ENCODE measurements around the gene WTAP.

The WTAP gene

GRCh38 chr6:159756508-159756907 is 29.2 kb downstream of the WTAP start:
- H3K27ac Mint-ChIP-seq, result no peak overlapping the region
- H3K4me3 Mint-ChIP-seq, result no peak overlapping the region
- H3K4me1 Mint-ChIP-seq, result peaks cover 24% of the 10 kb centered on the region
- H3K27me3 Mint-ChIP-seq, result no peaks in the 10 kb centered on the region
- H3K36me3 Mint-ChIP-seq (ENCODE audit: low read depth), result peaks cover 58% of the 10 kb centered on the region
- ATAC-seq, result no peak
- H3K9me3 Mint-ChIP-seq, result no peaks in the 10 kb centered on the region
- no peak for DNase-seq

GRCh38 chr6:159758031-159759001 is 31.0 kb downstream of the WTAP start:
- H3K27me3 Mint-ChIP-seq, result no peaks in the 10 kb centered on the region
- H3K4me1 Mint-ChIP-seq, result peaks cover 30% of the 10 kb centered on the region
- H3K9me3 Mint-ChIP-seq, result no peaks in the 10 kb centered on the region
- no peak overlapping the region for H3K4me3 Mint-ChIP-seq
- DNase-seq (no peak), ATAC-seq (no peak)
- H3K36me3 Mint-ChIP-seq (ENCODE audit: low read depth), result peaks cover 49% of the 10 kb centered on the region
- H3K27ac Mint-ChIP-seq, result peak overlapping the region; percentile 15

- Mint-ChIP-seq H3K27ac (peak overlapping the region; percentile 46), H3K9me3 (no peaks in the 10 kb centered on the region), H3K4me1 (peaks cover 30% of the 10 kb centered on the region), H3K36me3 (ENCODE audit: low read depth) (peaks cover 42% of the 10 kb centered on the region), H3K27me3 (no peaks in the 10 kb centered on the region), H3K4me3 (peak overlapping the region; percentile 17)
- ATAC-seq (no peak), DNase-seq (no peak)
Measured at GRCh38 chr6:159759645-159760044, 32.3 kb downstream of the WTAP start.

GRCh38 chr6:159760602-159761057 is 33.3 kb downstream of the WTAP start:
- DNase-seq (no peak), ATAC-seq (no peak)
- peak overlapping the region; percentile 95 for H3K27ac Mint-ChIP-seq
- peak overlapping the region; percentile 83 for H3K4me3 Mint-ChIP-seq
- no peaks in the 10 kb centered on the region for H3K27me3 Mint-ChIP-seq
- H3K9me3 Mint-ChIP-seq, result no peaks in the 10 kb centered on the region
- H3K36me3 Mint-ChIP-seq (ENCODE audit: low read depth), result peaks cover 36% of the 10 kb centered on the region
- H3K4me1 Mint-ChIP-seq, result peaks cover 27% of the 10 kb centered on the region

GRCh38 chr6:159761129-159761872 is 34.0 kb downstream of the WTAP start:
- H3K9me3 Mint-ChIP-seq, result no peaks in the 10 kb centered on the region
- peak overlapping the region; percentile 83 for H3K4me3 Mint-ChIP-seq
- H3K27ac Mint-ChIP-seq, result peak overlapping the region; percentile 95
- H3K4me1 Mint-ChIP-seq, result peaks cover 28% of the 10 kb centered on the region
- peaks cover 33% of the 10 kb centered on the region for H3K36me3 Mint-ChIP-seq (ENCODE audit: low read depth)
- no peak for ATAC-seq
- no peaks in the 10 kb centered on the region for H3K27me3 Mint-ChIP-seq
- peak; percentile 35 for DNase-seq

- peaks cover 35% of the 10 kb centered on the region for H3K4me1 Mint-ChIP-seq
- peak within 1 kb of the TSS; percentile 95 for H3K27ac Mint-ChIP-seq
- peak; percentile 98 for ATAC-seq
- H3K9me3 Mint-ChIP-seq, result no peaks in the 10 kb centered on the region
- DNase-seq, result peak; percentile 90
- H3K36me3 Mint-ChIP-seq (ENCODE audit: low read depth), result peaks cover 32% of the 10 kb centered on the region
- no peaks in the 10 kb centered on the region for H3K27me3 Mint-ChIP-seq
- H3K4me3 Mint-ChIP-seq, result peak within 1 kb of the TSS; percentile 83
Measured at GRCh38 chr6:159761873-159762680, 34.8 kb downstream of the WTAP start, which contains the start of gene ACAT2. TSS of gene ACAT2 (plus strand) at chr6:159762045. CDS start at chr6:159762088, 43 bp downstream.

- Mint-ChIP-seq H3K9me3 (no peaks in the 10 kb centered on the region), H3K27me3 (no peaks in the 10 kb centered on the region), H3K4me1 (peaks cover 35% of the 10 kb centered on the region), H3K36me3 (ENCODE audit: low read depth) (peaks cover 35% of the 10 kb centered on the region), H3K4me3 (peak overlapping the region; percentile 83), H3K27ac (peak overlapping the region; percentile 95)
- ATAC-seq, result no peak
- peak; percentile 16 for DNase-seq
Measured at GRCh38 chr6:159762681-159763293, 35.5 kb downstream of the WTAP start.

- Mint-ChIP-seq H3K9me3 (no peaks in the 10 kb centered on the region), H3K27ac (no peak overlapping the region)
Measured at GRCh38 chr6:159766906-159767305, 39.6 kb downstream of the WTAP start.

GRCh38 chr6:159769470-159769869 is 42.2 kb downstream of the WTAP start:
- Mint-ChIP-seq H3K4me3 (no peak overlapping the region), H3K36me3 (ENCODE audit: low read depth) (peaks cover 52% of the 10 kb centered on the region), H3K27me3 (no peaks in the 10 kb centered on the region), H3K4me1 (peaks cover 12% of the 10 kb centered on the region), H3K9me3 (no peaks in the 10 kb centered on the region), H3K27ac (peak overlapping the region; percentile 5)
- ATAC-seq, result peak; percentile 46
- DNase-seq, result no peak

More at GRCh38 chr6:159766906-159767305, 39.6 kb downstream of the WTAP start:
- ATAC-seq (no peak), DNase-seq (no peak)
- H3K36me3 Mint-ChIP-seq (ENCODE audit: low read depth), result peaks cover 52% of the 10 kb centered on the region
- H3K4me3 Mint-ChIP-seq, result no peak overlapping the region
- H3K4me1 Mint-ChIP-seq, result peaks cover 18% of the 10 kb centered on the region
- no peaks in the 10 kb centered on the region for H3K27me3 Mint-ChIP-seq

GRCh38 chr6:159772196-159772595 is 44.9 kb downstream of the WTAP start:
- H3K36me3 Mint-ChIP-seq (ENCODE audit: low read depth), result peaks cover 51% of the 10 kb centered on the region
- peaks cover 3% of the 10 kb centered on the region for H3K4me1 Mint-ChIP-seq
- no peak overlapping the region for H3K4me3 Mint-ChIP-seq

GRCh38 chr6:159777240-159777904 is 50.1 kb downstream of the WTAP start:
- Mint-ChIP-seq H3K4me3 (no peak overlapping the region), H3K36me3 (ENCODE audit: low read depth) (peaks cover 61% of the 10 kb centered on the region)
- no peak for ATAC-seq

More at GRCh38 chr6:159772196-159772595, 44.9 kb downstream of the WTAP start:
- Mint-ChIP-seq H3K27me3 (no peaks in the 10 kb centered on the region), H3K9me3 (no peaks in the 10 kb centered on the region), H3K27ac (no peak overlapping the region)
- no peak for ATAC-seq
- no peak for DNase-seq

GRCh38 chr6:159778131-159778530 is 50.8 kb downstream of the WTAP start:
- H3K27ac Mint-ChIP-seq, result no peak overlapping the region
- no peak for DNase-seq
- ATAC-seq, result no peak
- no peaks in the 10 kb centered on the region for H3K9me3 Mint-ChIP-seq
- H3K4me1 Mint-ChIP-seq, result peaks cover 17% of the 10 kb centered on the region
- H3K27me3 Mint-ChIP-seq, result no peaks in the 10 kb centered on the region
- no peak overlapping the region for H3K4me3 Mint-ChIP-seq
- H3K36me3 Mint-ChIP-seq (ENCODE audit: low read depth), result peaks cover 66% of the 10 kb centered on the region

More at GRCh38 chr6:159777240-159777904, 50.1 kb downstream of the WTAP start:
- H3K27ac Mint-ChIP-seq, result no peak overlapping the region
- H3K9me3 Mint-ChIP-seq, result no peaks in the 10 kb centered on the region
- no peak for DNase-seq
- H3K27me3 Mint-ChIP-seq, result no peaks in the 10 kb centered on the region
- H3K4me1 Mint-ChIP-seq, result peaks cover 10% of the 10 kb centered on the region

- Mint-ChIP-seq H3K27ac (peak overlapping the region; percentile 17), H3K4me3 (no peak overlapping the region), H3K36me3 (ENCODE audit: low read depth) (peaks cover 70% of the 10 kb centered on the region), H3K9me3 (no peaks in the 10 kb centered on the region), H3K27me3 (no peaks in the 10 kb centered on the region), H3K4me1 (peaks cover 21% of the 10 kb centered on the region)
- ATAC-seq (no peak), DNase-seq (no peak)
Measured at GRCh38 chr6:159778542-159779103, 51.3 kb downstream of the WTAP start.
